ENCODE measurements around the gene ISLR2. TPM values are rescaled to one million over a fixed set of nuclear protein-coding genes. Genes with fewer than 3 reads are reported as not detected.

The ISLR2 gene
- total RNA-seq, 1 donor from 2014 or later: not detected

- no peak overlapping the region for H3K4me3 ChIP-seq
- H2AFZ ChIP-seq (replicated peaks): no peak overlapping the region
- no peak overlapping the region for H3K9ac ChIP-seq
- H3K27ac ChIP-seq: no peak overlapping the region
- DNase-seq (ENCODE audit: low spot score): no peak
- H3K79me2 ChIP-seq (ENCODE audit: low read depth): no peaks in the 10 kb centered on the region
- Mint-ChIP-seq H3K27me3 (ENCODE audit: insufficient read depth, low read depth) (peaks cover 5% of the 10 kb centered on the region), H3K36me3 (no peaks in the 10 kb centered on the region), H3K27ac (peak overlapping the region; percentile 39), H3K9me3 (no peaks in the 10 kb centered on the region), H3K4me1 (peaks cover 19% of the 10 kb centered on the region), H3K4me3 (no peak overlapping the region)
- no peak overlapping the region for H3K4me2 ChIP-seq
- no peaks in the 10 kb centered on the region for H3K4me1 ChIP-seq
- H3K27me3 ChIP-seq: no peaks in the 10 kb centered on the region
- TF ChIP-seq EZH2 (IDR thresholded peaks at IDR 0.05) (no peak), CTCF (IDR thresholded peaks at IDR 0.05) (no peak), EZH2phosphoT487 (IDR thresholded peaks at IDR 0.05) (no peak)
- no peaks in the 10 kb centered on the region for H3K36me3 ChIP-seq
- no peaks in the 10 kb centered on the region for H3F3A ChIP-seq (ENCODE audit: low read depth)
- no peaks in the 10 kb centered on the region for H4K20me1 ChIP-seq (ENCODE audit: low read depth)
- H3K9me3 ChIP-seq (ENCODE audit: low read depth): no peaks in the 10 kb centered on the region
Measured at GRCh38 chr15:74182131-74182530, 51.7 kb downstream of the ISLR2 start.

- H3K27ac Mint-ChIP-seq: peak overlapping the region; percentile 79
- Histone ChIP-seq H3K4me2 (no peak overlapping the region), H3F3A (ENCODE audit: low read depth) (no peaks in the 10 kb centered on the region), H3K4me1 (no peaks in the 10 kb centered on the region), H3K4me3 (no peak overlapping the region), H3K9me3 (ENCODE audit: low read depth) (no peaks in the 10 kb centered on the region), H3K27ac (no peak overlapping the region), H3K79me2 (ENCODE audit: low read depth) (no peaks in the 10 kb centered on the region), H3K36me3 (no peaks in the 10 kb centered on the region), H3K9ac (no peak overlapping the region), H4K20me1 (ENCODE audit: low read depth) (no peaks in the 10 kb centered on the region), H3K27me3 (no peaks in the 10 kb centered on the region), H2AFZ (replicated peaks) (no peak overlapping the region)
- DNase-seq (ENCODE audit: low spot score): no peak
- H3K4me3 Mint-ChIP-seq: no peak overlapping the region
- TF ChIP-seq CTCF (IDR thresholded peaks at IDR 0.05) (no peak), EZH2 (IDR thresholded peaks at IDR 0.05) (no peak), EZH2phosphoT487 (IDR thresholded peaks at IDR 0.05) (no peak)
- peaks cover 1% of the 10 kb centered on the region for H3K36me3 Mint-ChIP-seq
- no peaks in the 10 kb centered on the region for H3K27me3 Mint-ChIP-seq (ENCODE audit: insufficient read depth, low read depth)
- H3K4me1 Mint-ChIP-seq: peaks cover 6% of the 10 kb centered on the region
- no peaks in the 10 kb centered on the region for H3K9me3 Mint-ChIP-seq
Measured at GRCh38 chr15:74184582-74185091, 54.3 kb downstream of the ISLR2 start.

- no peak overlapping the region for H3K4me3 ChIP-seq
- peaks cover 1% of the 10 kb centered on the region for H3K36me3 Mint-ChIP-seq
- peak overlapping the region; percentile 86 for H3K27ac Mint-ChIP-seq
- H3K27me3 ChIP-seq: no peaks in the 10 kb centered on the region
- no peaks in the 10 kb centered on the region for H3K9me3 ChIP-seq (ENCODE audit: low read depth)
- no peaks in the 10 kb centered on the region for H3K79me2 ChIP-seq (ENCODE audit: low read depth)
- peaks cover 2% of the 10 kb centered on the region for H3K4me1 Mint-ChIP-seq
- no peaks in the 10 kb centered on the region for H4K20me1 ChIP-seq (ENCODE audit: low read depth)
- no peaks in the 10 kb centered on the region for H3K4me1 ChIP-seq
- H3K27ac ChIP-seq: no peak overlapping the region
- no peaks in the 10 kb centered on the region for H3F3A ChIP-seq (ENCODE audit: low read depth)
- no peak for DNase-seq (ENCODE audit: low spot score)
- H3K4me2 ChIP-seq: no peak overlapping the region
- no peaks in the 10 kb centered on the region for H3K27me3 Mint-ChIP-seq (ENCODE audit: insufficient read depth, low read depth)
- no peak overlapping the region for H2AFZ ChIP-seq (replicated peaks)
- no peaks in the 10 kb centered on the region for H3K9me3 Mint-ChIP-seq
- no peak overlapping the region for H3K4me3 Mint-ChIP-seq
- H3K9ac ChIP-seq: no peak overlapping the region
- TF ChIP-seq EZH2 (IDR thresholded peaks at IDR 0.05) (no peak), EZH2phosphoT487 (IDR thresholded peaks at IDR 0.05) (no peak), CTCF (IDR thresholded peaks at IDR 0.05) (no peak)
- no peaks in the 10 kb centered on the region for H3K36me3 ChIP-seq
Measured at GRCh38 chr15:74185710-74186348, 55.4 kb downstream of the ISLR2 start.

Small RNA genes within 50 kb of the gene (small RNA-seq; reads per million reads assigned to genes)
- gene RF00017: not detected

Other genes with a start within 250 kb of the ISLR2 start
- gene LOXL1, start 204.1 kb upstream of the ISLR2 start, total RNA-seq (ENCODE audit: low replicate concordance): 5.3 and 28.1 TPM in 2 replicates
- gene STOML1, start 138.3 kb upstream of the ISLR2 start, total RNA-seq (ENCODE audit: low replicate concordance): 2.0 and 4.7 TPM in 2 replicates
- 15.3 and 18.0 TPM in 2 replicates for gene PML, start 135.9 kb upstream of the ISLR2 start, total RNA-seq (ENCODE audit: low replicate concordance)
- gene GOLGA6A, start 48.0 kb upstream of the ISLR2 start, total RNA-seq (ENCODE audit: low replicate concordance): 0.04 and 0.59 TPM in 2 replicates
- gene ISLR, start 43.1 kb downstream of the ISLR2 start, total RNA-seq (ENCODE audit: low replicate concordance): 0.68 TPM in 1 of 2 replicates, not detected in the other
- gene STRA6, start 72.2 kb downstream of the ISLR2 start, total RNA-seq (ENCODE audit: low replicate concordance): 3.1 and 5.9 TPM in 2 replicates
- gene CCDC33, start 105.7 kb downstream of the ISLR2 start, total RNA-seq (ENCODE audit: low replicate concordance): 1.9 TPM in 1 of 2 replicates, not detected in the other
- 0.99 and 1.1 TPM in 2 replicates for gene CYP11A1, start 237.1 kb downstream of the ISLR2 start, total RNA-seq (ENCODE audit: low replicate concordance)

Measured in neural progenitor cell (in vitro differentiated cells).